ENCODE results near the gene HMOX2. TPM values are rescaled to one million over a fixed set of nuclear protein-coding genes. Genes with fewer than 3 reads are reported as not detected.
A peak's percentile ranks its signal among the peaks of the same experiment; 100 is the strongest.

The HMOX2 gene
- polyA plus RNA-seq, 2 donors: 77.1 to 85.9 TPM

- H3K36me3 ChIP-seq (ENCODE audit: control insufficient read depth in 2 of 2, insufficient read depth in 2 of 2, low read length in 1 of 2): no peaks in the 10 kb centered on the region
- no peaks in the 10 kb centered on the region for H3K9me3 ChIP-seq (ENCODE audit: control insufficient read depth in 2 of 2, insufficient read depth in 1 of 2, low read depth in 1 of 2, low read length in 1 of 2)
- WGBS, 2 donors: 28 to 41% methylated on average over 2 of the region's 2 CpGs
- no peaks in the 10 kb centered on the region for H3K27me3 ChIP-seq (ENCODE audit: control insufficient read depth in 1 of 2, insufficient read depth in 2 of 2, low read length in 2 of 2)
- peaks cover 0 to 8% of the 10 kb centered on the region in 2 donors for H3K4me1 ChIP-seq (ENCODE audit: control insufficient read depth in 2 of 2, insufficient read depth in 2 of 2, low read length in 1 of 2)
- peak overlapping the region in 1 of 2 donors; percentile 87 for H3K4me3 ChIP-seq (ENCODE audit: low read depth in 1 of 2, low read length in 2 of 2)
- peak overlapping the region in 1 of 2 donors; percentile 36 for H3K27ac ChIP-seq (ENCODE audit: low read depth in 2 of 2, low read length in 1 of 2)
These were observed 1.8 kb downstream of the HMOX2 start for GRCh38 chr16:4477966-4478365.

- Histone ChIP-seq H3K4me1 (ENCODE audit: control insufficient read depth in 2 of 2, insufficient read depth in 2 of 2, low read length in 1 of 2) (no peaks in the 10 kb centered on the region), H3K27ac (ENCODE audit: low read depth in 2 of 2, low read length in 1 of 2) (no peak overlapping the region), H3K36me3 (ENCODE audit: control insufficient read depth in 2 of 2, insufficient read depth in 2 of 2, low read length in 1 of 2) (peaks cover 0 to 3% of the 10 kb centered on the region in 2 donors), H3K9me3 (ENCODE audit: control insufficient read depth in 2 of 2, insufficient read depth in 1 of 2, low read depth in 1 of 2, low read length in 1 of 2) (no peaks in the 10 kb centered on the region), H3K4me3 (ENCODE audit: low read depth in 1 of 2, low read length in 2 of 2) (no peak overlapping the region), H3K27me3 (ENCODE audit: control insufficient read depth in 1 of 2, insufficient read depth in 2 of 2, low read length in 2 of 2) (no peaks in the 10 kb centered on the region)
- 67 to 81% methylated on average over 2 of the region's 2 CpGs for WGBS, 2 donors
These were observed 5.3 kb downstream of the HMOX2 start for GRCh38 chr16:4481526-4481925.

- no peaks in the 10 kb centered on the region for H3K9me3 ChIP-seq (ENCODE audit: control insufficient read depth in 2 of 2, insufficient read depth in 1 of 2, low read depth in 1 of 2, low read length in 1 of 2)
- H3K27ac ChIP-seq (ENCODE audit: low read depth in 2 of 2, low read length in 1 of 2): no peak overlapping the region
- no peaks in the 10 kb centered on the region for H3K27me3 ChIP-seq (ENCODE audit: control insufficient read depth in 1 of 2, insufficient read depth in 2 of 2, low read length in 2 of 2)
- no peak overlapping the region for H3K4me3 ChIP-seq (ENCODE audit: low read depth in 1 of 2, low read length in 2 of 2)
- WGBS, 2 donors: 95 to 100% methylated on average over 1 of the region's 1 CpG
- H3K36me3 ChIP-seq (ENCODE audit: control insufficient read depth in 2 of 2, insufficient read depth in 2 of 2, low read length in 1 of 2): peaks cover 0 to 3% of the 10 kb centered on the region in 2 donors
- H3K4me1 ChIP-seq (ENCODE audit: control insufficient read depth in 2 of 2, insufficient read depth in 2 of 2, low read length in 1 of 2): no peaks in the 10 kb centered on the region
These were observed 5.8 kb downstream of the HMOX2 start for GRCh38 chr16:4481963-4482362.

- Histone ChIP-seq H3K4me1 (ENCODE audit: control insufficient read depth in 2 of 2, insufficient read depth in 2 of 2, low read length in 1 of 2) (no peaks in the 10 kb centered on the region), H3K4me3 (ENCODE audit: low read depth in 1 of 2, low read length in 2 of 2) (no peak overlapping the region), H3K27me3 (ENCODE audit: control insufficient read depth in 1 of 2, insufficient read depth in 2 of 2, low read length in 2 of 2) (no peaks in the 10 kb centered on the region), H3K9me3 (ENCODE audit: control insufficient read depth in 2 of 2, insufficient read depth in 1 of 2, low read depth in 1 of 2, low read length in 1 of 2) (no peaks in the 10 kb centered on the region), H3K36me3 (ENCODE audit: control insufficient read depth in 2 of 2, insufficient read depth in 2 of 2, low read length in 1 of 2) (peaks cover 0 to 3% of the 10 kb centered on the region in 2 donors), H3K27ac (ENCODE audit: low read depth in 2 of 2, low read length in 1 of 2) (peak overlapping the region; percentile 6 to 49)
- 89 to 95% methylated on average over 3 of the region's 3 CpGs for WGBS, 2 donors
These were observed 10.1 kb downstream of the HMOX2 start for GRCh38 chr16:4486126-4486893.

GRCh38 chr16:4487955-4488498 is 11.8 kb downstream of the HMOX2 start:
- Histone ChIP-seq H3K36me3 (ENCODE audit: control insufficient read depth in 2 of 2, insufficient read depth in 2 of 2, low read length in 1 of 2) (peaks cover 0 to 3% of the 10 kb centered on the region in 2 donors), H3K27me3 (ENCODE audit: control insufficient read depth in 1 of 2, insufficient read depth in 2 of 2, low read length in 2 of 2) (no peaks in the 10 kb centered on the region), H3K4me3 (ENCODE audit: low read depth in 1 of 2, low read length in 2 of 2) (no peak overlapping the region), H3K4me1 (ENCODE audit: control insufficient read depth in 2 of 2, insufficient read depth in 2 of 2, low read length in 1 of 2) (no peaks in the 10 kb centered on the region), H3K9me3 (ENCODE audit: control insufficient read depth in 2 of 2, insufficient read depth in 1 of 2, low read depth in 1 of 2, low read length in 1 of 2) (no peaks in the 10 kb centered on the region), H3K27ac (ENCODE audit: low read depth in 2 of 2, low read length in 1 of 2) (peak overlapping the region; percentile 42 to 49)
- 34 to 48% methylated on average over 5 of the region's 5 CpGs for WGBS, 2 donors

- WGBS, 2 donors: 65 to 83% methylated on average over 1 of the region's 1 CpG
- H3K4me3 ChIP-seq (ENCODE audit: low read depth in 1 of 2, low read length in 2 of 2): no peak overlapping the region
- peaks cover 0 to 3% of the 10 kb centered on the region in 2 donors for H3K36me3 ChIP-seq (ENCODE audit: control insufficient read depth in 2 of 2, insufficient read depth in 2 of 2, low read length in 1 of 2)
- peak overlapping the region; percentile 3 to 49 for H3K27ac ChIP-seq (ENCODE audit: low read depth in 2 of 2, low read length in 1 of 2)
- no peaks in the 10 kb centered on the region for H3K9me3 ChIP-seq (ENCODE audit: control insufficient read depth in 2 of 2, insufficient read depth in 1 of 2, low read depth in 1 of 2, low read length in 1 of 2)
- H3K4me1 ChIP-seq (ENCODE audit: control insufficient read depth in 2 of 2, insufficient read depth in 2 of 2, low read length in 1 of 2): no peaks in the 10 kb centered on the region
- H3K27me3 ChIP-seq (ENCODE audit: control insufficient read depth in 1 of 2, insufficient read depth in 2 of 2, low read length in 2 of 2): no peaks in the 10 kb centered on the region
These were observed 12.3 kb downstream of the HMOX2 start for GRCh38 chr16:4488499-4488967.

- H3K4me1 ChIP-seq (ENCODE audit: control insufficient read depth in 2 of 2, insufficient read depth in 2 of 2, low read length in 1 of 2): no peaks in the 10 kb centered on the region
- H3K9me3 ChIP-seq (ENCODE audit: control insufficient read depth in 2 of 2, insufficient read depth in 1 of 2, low read depth in 1 of 2, low read length in 1 of 2): no peaks in the 10 kb centered on the region
- no peak overlapping the region for H3K4me3 ChIP-seq (ENCODE audit: low read depth in 1 of 2, low read length in 2 of 2)
- H3K27ac ChIP-seq (ENCODE audit: low read depth in 2 of 2, low read length in 1 of 2): peak overlapping the region in 1 of 2 donors; percentile 6
- H3K27me3 ChIP-seq (ENCODE audit: control insufficient read depth in 1 of 2, insufficient read depth in 2 of 2, low read length in 2 of 2): no peaks in the 10 kb centered on the region
- peaks cover 0 to 3% of the 10 kb centered on the region in 2 donors for H3K36me3 ChIP-seq (ENCODE audit: control insufficient read depth in 2 of 2, insufficient read depth in 2 of 2, low read length in 1 of 2)
- 90 to 94% methylated on average over 5 of the region's 5 CpGs for WGBS, 2 donors
These were observed 12.8 kb downstream of the HMOX2 start for GRCh38 chr16:4489030-4489429.

GRCh38 chr16:4491898-4492297 is 15.7 kb downstream of the HMOX2 start:
- Histone ChIP-seq H3K9me3 (ENCODE audit: control insufficient read depth in 2 of 2, insufficient read depth in 1 of 2, low read depth in 1 of 2, low read length in 1 of 2) (no peaks in the 10 kb centered on the region), H3K27ac (ENCODE audit: low read depth in 2 of 2, low read length in 1 of 2) (no peak overlapping the region), H3K4me3 (ENCODE audit: low read depth in 1 of 2, low read length in 2 of 2) (no peak overlapping the region), H3K4me1 (ENCODE audit: control insufficient read depth in 2 of 2, insufficient read depth in 2 of 2, low read length in 1 of 2) (peaks cover 0 to 7% of the 10 kb centered on the region in 2 donors), H3K27me3 (ENCODE audit: control insufficient read depth in 1 of 2, insufficient read depth in 2 of 2, low read length in 2 of 2) (no peaks in the 10 kb centered on the region), H3K36me3 (ENCODE audit: control insufficient read depth in 2 of 2, insufficient read depth in 2 of 2, low read length in 1 of 2) (no peaks in the 10 kb centered on the region)
- 97% methylated on average over 4 of the region's 4 CpGs for WGBS, 2 donors

- H3K4me1 ChIP-seq (ENCODE audit: control insufficient read depth in 2 of 2, insufficient read depth in 2 of 2, low read length in 1 of 2): peaks cover 0 to 7% of the 10 kb centered on the region in 2 donors
- H3K9me3 ChIP-seq (ENCODE audit: control insufficient read depth in 2 of 2, insufficient read depth in 1 of 2, low read depth in 1 of 2, low read length in 1 of 2): no peaks in the 10 kb centered on the region
- H3K27ac ChIP-seq (ENCODE audit: low read depth in 2 of 2, low read length in 1 of 2): peak overlapping the region; percentile 54 to 72
- no peaks in the 10 kb centered on the region for H3K36me3 ChIP-seq (ENCODE audit: control insufficient read depth in 2 of 2, insufficient read depth in 2 of 2, low read length in 1 of 2)
- H3K4me3 ChIP-seq (ENCODE audit: low read depth in 1 of 2, low read length in 2 of 2): no peak overlapping the region
- 77 to 82% methylated on average over 6 of the region's 6 CpGs for WGBS, 2 donors
- H3K27me3 ChIP-seq (ENCODE audit: control insufficient read depth in 1 of 2, insufficient read depth in 2 of 2, low read length in 2 of 2): no peaks in the 10 kb centered on the region
These were observed 18.7 kb downstream of the HMOX2 start for GRCh38 chr16:4494746-4495490.

Data from esophagus (tissue), 2 donors.